GM21576 (cell line): ENCODE data around the gene ARHGAP30.
A peak's percentile ranks its signal among the peaks of the same experiment; 100 is the strongest.
"Not testable (repeated sequence)": the region's sequence is repeated elsewhere in the genome, so short reads cannot be mapped to it uniquely, and the experiment has no call there.

Experiments used
- ATAC-seq: cut with Tn5 transposase; IDR thresholded peaks from one replicate; pipeline ENCODE4 v1.9.1; 2021; ENCODE audit warnings: mild to moderate bottlenecking, moderate library complexity; ENCODE audit not compliant: unreplicated experiment

The ARHGAP30 gene

DNA sequence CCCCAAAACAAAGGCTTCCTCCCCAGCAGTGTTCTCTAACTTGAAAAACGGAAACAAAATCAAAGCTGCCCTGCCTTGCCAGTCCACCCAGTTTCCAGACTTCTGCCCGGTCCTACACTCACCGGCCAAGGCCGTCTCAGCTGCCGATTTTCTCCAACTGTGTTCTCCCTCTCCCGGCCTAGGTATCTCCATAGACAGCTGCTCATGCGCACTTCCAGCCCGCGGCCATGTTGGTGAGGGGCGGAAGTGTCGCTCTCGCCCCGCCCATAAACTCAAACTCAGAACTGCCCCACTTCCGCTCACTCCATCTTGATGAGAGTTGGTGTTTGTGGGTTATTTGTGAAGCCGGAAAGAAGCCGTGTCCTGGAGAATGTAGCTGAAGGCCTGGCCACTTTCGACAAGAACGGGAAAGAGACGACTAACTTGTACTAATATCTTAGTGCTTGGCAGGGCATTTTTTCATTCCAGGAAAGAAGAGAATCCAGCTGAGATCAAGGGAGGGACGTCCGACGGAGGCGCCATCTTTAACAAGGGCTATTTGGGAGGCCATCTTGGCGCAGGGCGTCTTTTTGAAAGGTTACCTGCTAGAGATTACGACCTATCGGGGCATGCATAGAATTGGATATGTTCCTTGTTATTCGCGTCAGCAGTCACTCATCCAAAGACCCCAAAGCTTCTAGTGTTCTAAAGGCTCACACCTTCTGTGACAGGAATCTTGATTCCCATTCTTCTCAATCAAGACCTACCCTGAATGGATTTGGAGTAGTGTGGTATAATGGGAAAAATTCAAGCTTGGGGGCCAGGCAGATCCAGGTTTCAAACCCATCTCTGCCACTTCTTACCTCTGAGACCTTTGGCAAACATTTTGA, 23.7 kb downstream of the ARHGAP30 start, which contains the start of gene USF1:
Gene USF1 (minus strand): TSS at position 242 of the 869 bp plus-strand sequence. CDS start 2,702 bp downstream, outside the sequence.
- peak; percentile 54 for ATAC-seq

GRCh38 chr1:161044908-161045735, 24.6 kb downstream of the ARHGAP30 start:
- ATAC-seq, result peak; percentile 38

DNA sequence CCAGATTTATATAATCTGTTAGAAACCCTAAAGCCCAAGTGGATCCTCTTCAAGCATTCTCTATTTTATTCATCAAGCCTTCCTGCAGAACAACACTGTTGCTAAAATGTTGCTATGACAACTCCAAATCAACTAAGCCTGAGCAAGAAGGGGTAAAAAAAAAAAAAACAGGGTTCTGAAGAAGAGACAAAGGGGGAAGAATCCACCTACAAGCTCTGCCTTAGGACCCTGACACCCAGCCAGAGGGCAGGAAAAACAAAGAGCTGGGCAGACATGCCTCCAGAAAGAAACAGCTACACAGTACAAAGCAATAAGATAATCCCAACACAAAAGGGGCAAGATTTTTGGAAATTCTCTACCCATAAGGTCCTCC, 25.2 kb downstream of the ARHGAP30 start:
- no peak for ATAC-seq

DNA sequence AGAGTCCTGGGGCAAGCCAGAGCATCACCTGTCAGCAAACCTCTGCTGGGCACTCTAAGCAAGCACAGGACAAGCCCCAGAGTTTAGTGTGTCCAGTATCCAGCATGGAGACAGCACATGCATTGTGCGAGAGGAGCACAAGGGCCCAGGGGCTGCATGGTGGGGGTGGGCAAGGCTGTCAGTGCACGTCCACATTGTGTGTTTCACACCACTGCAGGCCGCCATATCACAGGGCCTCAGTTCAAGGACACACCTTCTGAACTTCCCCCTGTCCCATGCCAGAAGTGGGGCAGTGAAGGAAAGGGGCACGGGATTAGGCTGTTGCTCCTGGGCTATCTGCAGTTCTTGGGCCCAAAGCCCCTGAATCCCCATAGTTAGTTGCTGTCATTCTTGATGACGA, 30.1 kb downstream of the ARHGAP30 start:
- ATAC-seq, result no peak

GRCh38 chr1:161039154-161039545, 30.5 kb downstream of the ARHGAP30 start:
- ATAC-seq, result no peak

GRCh38 chr1:161038523-161039153, 31.1 kb downstream of the ARHGAP30 start, which contains the start of gene TSTD1:
TSTD1 (minus strand) TSS chr1:161038964; CDS start chr1:161038889, 75 bp downstream.
- peak; percentile 77 for ATAC-seq

GRCh38 chr1:161037661-161038522, 31.8 kb downstream of the ARHGAP30 start:
- no peak for ATAC-seq

GRCh38 chr1:161033751-161034150, 35.9 kb downstream of the ARHGAP30 start:
- ATAC-seq, result no peak

DNA sequence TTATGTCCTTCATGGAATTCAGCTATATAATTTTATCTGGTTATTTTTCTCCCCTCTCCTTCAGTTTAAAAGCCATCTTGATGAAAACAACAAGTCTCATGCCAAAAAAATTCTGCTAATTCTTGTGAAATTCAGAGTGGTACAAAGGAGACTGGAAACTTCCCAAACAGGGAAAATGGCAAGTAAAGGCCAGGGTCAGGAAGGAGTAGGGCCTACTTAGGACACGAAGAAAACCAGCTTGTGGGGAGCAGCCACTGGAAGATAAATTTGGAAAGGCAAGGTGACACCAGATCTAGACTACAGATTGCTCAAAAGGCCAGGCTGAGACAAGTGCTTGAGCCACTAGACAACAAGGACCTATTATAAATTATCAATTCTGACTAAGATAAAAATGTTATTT, 37.3 kb downstream of the ARHGAP30 start:
- no peak for ATAC-seq

DNA sequence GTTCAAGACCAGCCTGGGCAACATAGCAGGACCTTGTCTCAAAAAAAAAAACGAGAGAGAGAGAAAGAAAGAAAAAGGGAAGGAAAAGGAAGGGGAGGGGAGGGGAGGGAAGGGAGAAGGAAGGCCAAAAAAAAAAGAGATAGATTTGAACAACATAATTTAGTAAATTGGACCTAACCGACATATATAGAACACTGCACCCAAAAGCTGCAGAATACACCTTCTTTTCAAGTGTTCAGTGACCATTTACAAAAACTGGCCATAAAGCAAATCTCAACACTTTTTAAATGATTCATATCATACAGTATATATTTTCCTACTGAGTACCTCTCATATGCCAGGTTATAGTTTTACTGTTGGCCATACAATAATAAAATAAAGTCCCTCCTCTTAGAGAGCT, 37.8 kb downstream of the ARHGAP30 start:
- no peak for ATAC-seq

- ATAC-seq, result not testable (repeated sequence)
These were observed 40.2 kb downstream of the ARHGAP30 start for GRCh38 chr1:161029466-161029865.

DNA sequence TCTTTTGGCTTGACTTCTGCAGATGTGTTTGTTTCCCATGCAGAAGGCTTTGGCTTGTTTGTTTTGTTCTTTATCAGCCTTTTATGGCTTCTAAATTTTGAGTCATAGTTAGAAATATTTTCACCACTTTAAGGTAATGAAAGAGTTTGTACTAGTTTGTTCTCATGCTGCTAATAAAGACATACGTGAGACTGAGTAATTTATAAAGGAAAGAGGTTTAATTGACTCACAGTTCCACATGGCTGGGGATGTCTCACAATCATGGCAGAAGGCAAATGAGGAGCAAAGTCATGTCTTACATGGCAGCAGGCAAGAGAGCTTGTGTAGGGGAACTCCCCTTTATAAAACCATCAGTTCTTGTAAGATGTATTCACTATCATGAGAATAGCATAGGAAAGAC, 42.7 kb downstream of the ARHGAP30 start:
- ATAC-seq, result not testable (repeated sequence)

GRCh38 chr1:161022432-161022831, 47.3 kb downstream of the ARHGAP30 start:
- not testable (repeated sequence) for ATAC-seq

DNA sequence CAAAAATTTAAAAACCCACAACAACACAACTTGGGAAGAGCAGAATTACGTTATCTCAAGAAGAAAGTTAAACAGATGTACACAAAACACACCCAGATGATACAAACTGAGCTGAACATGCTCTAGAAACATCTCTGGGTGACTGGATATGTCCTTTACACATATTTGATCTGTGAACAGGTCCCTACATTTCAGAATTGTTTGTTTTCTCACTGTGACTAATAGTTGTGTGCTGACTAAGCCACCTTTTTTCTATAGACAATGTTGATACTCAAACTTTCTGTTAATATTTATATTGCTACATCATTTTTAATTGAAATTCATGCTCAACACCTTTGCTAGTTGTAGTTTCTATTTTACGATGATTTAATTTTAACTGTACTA, 47.7 kb downstream of the ARHGAP30 start:
- ATAC-seq, result no peak

DNA sequence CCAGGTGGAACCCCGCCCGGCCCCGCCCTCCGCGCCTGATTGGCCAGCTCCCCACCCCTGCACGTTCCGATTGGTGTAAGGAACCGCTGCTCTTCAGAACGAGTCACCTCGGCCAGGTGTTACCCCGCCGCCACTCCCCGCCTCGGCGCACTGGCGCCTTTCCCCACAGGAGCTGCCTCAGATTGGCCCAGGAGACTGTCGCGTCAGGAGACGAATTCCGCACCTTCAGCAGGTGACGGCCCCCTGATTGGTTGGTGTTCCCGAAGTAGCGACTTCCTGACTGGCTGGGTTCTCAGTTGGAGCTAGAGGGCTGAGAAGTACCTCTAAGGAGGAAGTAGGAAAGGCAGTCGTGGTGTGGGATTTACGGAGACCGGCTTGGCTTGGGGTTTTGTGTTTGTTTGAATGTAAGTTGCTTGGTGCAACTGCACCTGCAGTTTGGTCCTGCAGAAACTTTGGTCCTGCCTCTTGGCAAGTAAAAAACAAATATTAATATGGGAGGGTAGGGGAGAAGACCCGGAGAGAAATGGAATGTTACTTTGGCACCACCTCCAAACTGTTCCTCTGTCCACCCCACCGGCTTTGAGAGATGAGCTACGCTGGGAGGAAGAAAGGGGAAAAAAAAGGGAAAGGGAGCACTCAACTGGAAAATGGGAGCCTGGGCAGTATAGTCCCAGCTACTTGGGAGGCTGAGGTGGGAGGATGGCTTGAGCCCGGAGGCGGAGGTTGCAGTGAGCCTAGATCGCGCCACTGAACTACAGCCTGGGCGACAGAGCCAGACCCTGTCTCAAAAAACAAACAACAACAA, 48.3 kb downstream of the ARHGAP30 start:
- ATAC-seq, result peak; percentile 79

DNA sequence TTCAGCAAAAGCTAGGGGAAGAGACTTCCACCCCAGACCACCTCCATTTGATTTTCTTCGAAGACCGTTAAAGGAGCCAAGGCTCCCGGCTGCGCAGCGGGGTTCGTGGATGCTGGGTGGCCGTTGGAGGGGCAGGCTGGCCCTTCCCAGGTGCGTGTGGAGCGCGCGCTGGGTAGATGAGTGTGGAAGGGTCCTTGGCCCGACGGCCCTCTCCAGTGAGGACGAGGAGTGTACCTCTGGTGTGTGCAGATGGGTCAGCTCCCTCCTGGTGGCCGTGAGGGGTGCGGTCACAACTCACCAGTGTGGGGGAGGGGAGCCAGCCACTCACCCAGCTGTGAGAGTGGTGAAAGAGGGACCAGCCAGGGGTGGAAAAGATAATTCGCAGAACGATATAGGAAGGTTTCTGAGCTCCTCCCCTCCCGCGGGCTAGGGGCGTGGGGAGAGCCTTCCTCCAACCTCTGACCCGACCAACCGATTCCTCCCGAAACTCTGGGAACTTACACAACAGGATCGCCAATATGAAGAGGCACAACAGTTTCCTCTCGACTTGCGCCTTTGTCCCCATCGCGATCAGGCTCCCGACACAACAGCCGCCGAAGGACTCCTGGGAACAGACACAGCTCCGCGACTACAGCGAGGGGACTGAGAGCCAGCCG, 49.1 kb downstream of the ARHGAP30 start, which contains the start of gene F11R:
Gene F11R (minus strand): TSS at position 644 of the 656 bp plus-strand sequence. CDS start 79 bp downstream, at position 565.
- ATAC-seq, result peak; percentile 44

DNA sequence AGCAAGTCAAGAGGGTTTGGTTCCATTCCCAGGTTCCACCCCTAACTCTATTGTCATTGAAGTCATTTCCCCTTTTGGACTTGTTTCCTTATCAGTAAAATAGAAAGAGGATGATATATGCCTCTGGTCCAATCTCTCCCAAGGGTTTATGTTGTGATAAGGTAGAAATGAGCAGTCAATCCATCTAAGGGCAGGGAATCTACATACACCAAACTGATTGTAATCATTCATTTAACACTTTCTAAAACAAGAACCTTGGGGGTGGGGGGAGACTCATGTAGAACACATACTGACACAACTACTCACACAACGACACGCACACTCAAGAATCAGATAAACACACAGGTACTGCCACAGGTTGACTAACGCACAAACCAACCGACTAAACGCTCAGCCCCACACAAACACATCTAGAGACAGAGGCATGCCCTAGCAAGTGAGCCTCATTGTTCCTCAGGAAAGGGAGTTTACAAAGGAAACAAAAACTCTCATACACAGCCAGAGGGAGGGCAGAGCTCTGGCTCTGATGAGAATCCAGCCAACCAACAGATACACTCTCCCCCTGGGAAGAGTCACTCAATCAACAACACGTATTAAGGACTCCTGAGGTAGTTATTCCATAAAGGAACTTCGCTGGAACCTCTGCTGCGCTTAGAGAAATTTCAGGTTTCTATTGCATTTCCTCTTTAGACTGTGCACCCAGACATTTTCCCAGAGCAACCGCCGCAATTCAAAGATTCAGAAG, 49.8 kb downstream of the ARHGAP30 start:
- ATAC-seq, result no peak

- not testable (repeated sequence) for ATAC-seq
These were observed 50.5 kb downstream of the ARHGAP30 start for GRCh38 chr1:161019111-161019660.
